ENCODE results near the gene TPGS1. TPM values are rescaled to one million over a fixed set of nuclear protein-coding genes. Genes with fewer than 3 reads are reported as not detected.

Gene TPGS1
- total RNA-seq, 4 donors from 2014 or later, result 50.8 to 147 (median 99.6) TPM

GRCh38 chr19:533364-534058 is 26.2 kb downstream of the TPGS1 start:
- peak overlapping the region; percentile 62 to 81 (median 72) for H3K27ac ChIP-seq
- H3K4me3 ChIP-seq (replicated peaks in 1 of 3), result peak overlapping the region in 2 of 3 donors; percentile 3 to 87
- H3K27me3 ChIP-seq, result no peaks in the 10 kb centered on the region
- DNase-seq, result no peak
- H3K36me3 ChIP-seq, result peaks cover 16 to 21% of the 10 kb centered on the region in 2 donors
- intact Hi-C loops (cut with DNase I), result no loop called here
- WGBS, 2 donors, result 52 to 62% methylated on average over 12 to 14 of the region's 25 CpGs
- no peak for TF ChIP-seq CTCF (IDR thresholded peaks at IDR 0.05)
- H3K4me1 ChIP-seq, result peaks cover 22 to 28% of the 10 kb centered on the region in 2 donors
- no peaks in the 10 kb centered on the region for H3K9me3 ChIP-seq

- Histone ChIP-seq H3K36me3 (peaks cover 22 to 27% of the 10 kb centered on the region in 2 donors), H3K4me1 (peaks cover 22 to 28% of the 10 kb centered on the region in 2 donors), H3K27me3 (no peaks in the 10 kb centered on the region), H3K9me3 (no peaks in the 10 kb centered on the region), H3K27ac (no peak overlapping the region), H3K4me3 (replicated peaks in 1 of 3) (no peak overlapping the region)
- 83 to 87% methylated on average over 12 to 13 of the region's 14 CpGs for WGBS, 2 donors
- TF ChIP-seq POLR2A (IDR thresholded peaks at IDR 0.05) (no peak), CTCF (IDR thresholded peaks at IDR 0.05) (no peak)
- DNase-seq, result no peak
- intact Hi-C loops (cut with DNase I), result no loop called here
Measured at GRCh38 chr19:534088-534487, 26.8 kb downstream of the TPGS1 start.

- no peaks in the 10 kb centered on the region for H3K9me3 ChIP-seq
- H3K4me1 ChIP-seq, result peaks cover 22 to 28% of the 10 kb centered on the region in 2 donors
- no peak overlapping the region for H3K4me3 ChIP-seq (replicated peaks in 1 of 3)
- TF ChIP-seq CTCF (IDR thresholded peaks at IDR 0.05) (no peak), POLR2A (IDR thresholded peaks at IDR 0.05) (no peak)
- DNase-seq, result no peak
- 67 to 72% methylated on average over 8 to 10 of the region's 16 CpGs for WGBS, 2 donors
- intact Hi-C loops (cut with DNase I), result no loop called here
- H3K27me3 ChIP-seq, result no peaks in the 10 kb centered on the region
- peaks cover 22 to 34% of the 10 kb centered on the region in 2 donors for H3K36me3 ChIP-seq
- no peak overlapping the region for H3K27ac ChIP-seq
Measured at GRCh38 chr19:535017-535835, 27.9 kb downstream of the TPGS1 start.

- no peaks in the 10 kb centered on the region for H3K27me3 ChIP-seq
- H3K36me3 ChIP-seq, result peaks cover 22 to 34% of the 10 kb centered on the region in 2 donors
- peaks cover 19 to 22% of the 10 kb centered on the region in 2 donors for H3K4me1 ChIP-seq
- 90 to 95% methylated on average over 36 to 41 of the region's 55 CpGs for WGBS, 2 donors
- TF ChIP-seq POLR2A (IDR thresholded peaks at IDR 0.05), result no peak
- TF ChIP-seq CTCF (IDR thresholded peaks at IDR 0.05), result no peak
- H3K4me3 ChIP-seq (replicated peaks in 1 of 3), result no peak overlapping the region
- intact Hi-C loops (cut with DNase I), result no loop called here
- no peak for DNase-seq
- no peaks in the 10 kb centered on the region for H3K9me3 ChIP-seq
- H3K27ac ChIP-seq, result no peak overlapping the region
Measured at GRCh38 chr19:536031-536880, 29.0 kb downstream of the TPGS1 start.
